Epithelial cell of esophagus (primary cell): ENCODE results near the gene SLC4A9.

ENCODE experiments used
- DNase-seq: peaks from one replicate; pipeline ENCODE4 v3.0.0; 2010; ENCODE audit warnings: low read depth
- H3K4me3 ChIP-seq: 2 replicates; pipeline ENCODE4 v1.5.1; 2011; ENCODE audit warnings: mild to moderate bottlenecking, low read length, control low read depth
- TF ChIP-seq, protein P1 (sequence below): IDR thresholded peaks from 2 replicates; pipeline ENCODE4 v1.5.1; 2011; ENCODE audit warnings: low read depth, mild to moderate bottlenecking, low read length, control low read depth, inconsistent platforms; ENCODE audit not compliant: insufficient read depth; ENCODE audit errors: missing control alignments

SLC4A9 gene

DNA sequence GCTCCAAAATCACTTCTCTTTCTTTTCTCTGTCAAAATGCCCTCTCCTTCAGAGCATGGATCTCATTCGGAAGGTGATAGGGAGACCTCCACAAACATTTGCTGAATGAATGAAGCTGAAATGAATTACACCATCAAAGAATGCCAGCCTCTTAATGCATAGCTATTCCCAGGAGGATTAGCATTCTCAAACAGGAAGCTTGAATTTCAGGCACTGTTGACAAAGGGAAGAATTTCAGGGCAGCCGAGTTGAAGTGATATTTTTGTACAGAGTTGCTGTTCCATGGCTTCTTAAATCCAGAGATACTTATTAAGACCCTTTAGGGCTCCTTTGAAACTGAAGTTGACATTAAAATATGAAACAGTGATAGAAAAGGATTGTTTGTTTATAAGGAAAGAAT, 32.4 kb upstream of the SLC4A9 start:
- DNase-seq: no peak
- TF ChIP-seq, protein P1, sequence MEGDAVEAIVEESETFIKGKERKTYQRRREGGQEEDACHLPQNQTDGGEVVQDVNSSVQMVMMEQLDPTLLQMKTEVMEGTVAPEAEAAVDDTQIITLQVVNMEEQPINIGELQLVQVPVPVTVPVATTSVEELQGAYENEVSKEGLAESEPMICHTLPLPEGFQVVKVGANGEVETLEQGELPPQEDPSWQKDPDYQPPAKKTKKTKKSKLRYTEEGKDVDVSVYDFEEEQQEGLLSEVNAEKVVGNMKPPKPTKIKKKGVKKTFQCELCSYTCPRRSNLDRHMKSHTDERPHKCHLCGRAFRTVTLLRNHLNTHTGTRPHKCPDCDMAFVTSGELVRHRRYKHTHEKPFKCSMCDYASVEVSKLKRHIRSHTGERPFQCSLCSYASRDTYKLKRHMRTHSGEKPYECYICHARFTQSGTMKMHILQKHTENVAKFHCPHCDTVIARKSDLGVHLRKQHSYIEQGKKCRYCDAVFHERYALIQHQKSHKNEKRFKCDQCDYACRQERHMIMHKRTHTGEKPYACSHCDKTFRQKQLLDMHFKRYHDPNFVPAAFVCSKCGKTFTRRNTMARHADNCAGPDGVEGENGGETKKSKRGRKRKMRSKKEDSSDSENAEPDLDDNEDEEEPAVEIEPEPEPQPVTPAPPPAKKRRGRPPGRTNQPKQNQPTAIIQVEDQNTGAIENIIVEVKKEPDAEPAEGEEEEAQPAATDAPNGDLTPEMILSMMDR: no peak
- no peak overlapping the region for H3K4me3 ChIP-seq

DNA sequence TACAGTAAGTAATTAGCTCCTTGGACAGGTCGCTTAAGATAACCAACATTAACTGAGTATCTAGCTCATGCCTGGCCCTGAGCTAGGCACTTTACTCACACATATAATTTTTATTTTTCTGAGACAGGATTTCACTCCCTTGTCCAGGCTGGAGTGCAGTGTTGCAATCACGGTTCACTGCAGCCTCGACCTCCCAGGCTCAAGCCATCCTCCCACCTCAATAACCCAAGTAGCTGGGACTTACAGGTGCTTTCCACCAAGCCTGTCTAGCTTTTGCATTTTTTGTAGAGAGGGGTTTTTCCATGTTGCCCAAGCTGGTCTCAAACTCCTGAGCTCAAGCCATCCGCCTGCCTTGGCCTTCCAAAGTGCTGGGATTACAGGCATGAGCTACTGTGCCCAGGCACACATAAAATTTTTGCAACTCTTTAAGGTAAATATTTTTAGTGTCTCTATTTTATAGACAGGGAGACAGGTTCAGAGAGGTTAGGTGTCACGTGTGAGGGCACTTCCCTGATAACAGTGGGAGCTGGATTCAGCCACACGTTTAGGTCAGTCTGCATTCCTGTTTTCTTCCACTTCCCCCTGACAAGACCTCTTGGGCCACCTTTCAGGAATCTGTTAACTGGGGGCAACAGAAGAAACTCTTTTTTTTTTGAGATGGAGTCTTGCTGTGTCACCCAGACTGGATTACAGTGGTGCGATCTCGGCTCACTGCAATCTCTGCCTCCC, 31.8 kb upstream of the SLC4A9 start:
- TF ChIP-seq, protein P1: no peak
- DNase-seq: no peak
- no peak overlapping the region for H3K4me3 ChIP-seq

DNA sequence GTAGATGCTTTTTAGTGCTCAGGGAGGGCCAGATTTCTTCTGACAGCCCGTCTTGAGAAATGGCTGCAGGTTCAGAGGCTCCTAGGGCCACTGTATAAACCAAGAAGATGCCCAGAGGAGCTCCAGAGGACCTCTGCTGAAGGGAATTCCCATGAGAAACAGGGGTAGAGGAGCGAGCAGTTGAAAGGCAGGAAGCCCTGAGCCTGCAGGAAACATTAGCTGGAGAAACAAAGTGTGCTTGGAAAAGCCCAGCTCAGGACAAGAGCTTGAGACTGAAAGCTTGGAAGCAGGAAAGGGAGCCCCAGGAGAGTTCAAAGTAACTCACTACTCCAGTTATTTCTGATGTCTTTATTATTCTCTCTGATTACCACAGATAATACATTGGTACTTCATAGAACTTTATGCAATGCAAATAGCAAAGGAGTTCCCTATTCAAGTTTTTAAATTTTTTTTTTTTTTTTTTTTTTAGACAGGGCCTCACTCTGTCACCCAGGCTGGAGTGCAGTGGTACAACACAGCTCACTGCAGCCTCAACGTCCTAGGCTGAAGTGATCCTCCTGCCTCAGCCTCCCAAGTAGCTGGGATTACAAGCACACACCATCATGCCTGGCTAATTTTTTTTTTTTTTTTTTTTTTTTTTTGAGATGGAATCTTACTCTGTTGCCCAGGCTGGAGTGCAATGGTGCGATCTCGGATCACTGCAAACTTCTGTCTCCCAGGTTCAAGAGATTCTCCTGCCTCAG, 30.1 kb upstream of the SLC4A9 start:
- no peak for DNase-seq
- TF ChIP-seq, protein P1: no peak
- H3K4me3 ChIP-seq: no peak overlapping the region

DNA sequence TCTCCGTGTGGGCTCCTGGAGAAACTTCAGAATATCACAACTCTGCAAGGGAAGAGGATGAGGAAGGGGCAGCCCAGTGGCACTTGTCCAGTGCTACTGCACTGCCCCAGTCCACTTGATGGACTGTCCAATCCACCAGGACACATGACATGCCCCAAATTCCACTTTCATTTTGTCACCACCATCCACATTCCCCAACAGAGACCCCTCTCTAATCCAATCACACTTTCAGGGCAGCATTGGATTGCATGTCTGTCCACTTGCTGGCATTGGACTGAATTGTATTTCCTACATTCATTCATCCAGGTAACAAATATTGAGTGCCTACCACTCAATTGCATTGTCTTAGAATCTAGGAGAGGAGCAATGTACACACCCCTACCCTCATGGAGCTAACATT, 28.4 kb upstream of the SLC4A9 start:
- no peak for DNase-seq
- TF ChIP-seq, protein P1: no peak
- H3K4me3 ChIP-seq: no peak overlapping the region

DNA sequence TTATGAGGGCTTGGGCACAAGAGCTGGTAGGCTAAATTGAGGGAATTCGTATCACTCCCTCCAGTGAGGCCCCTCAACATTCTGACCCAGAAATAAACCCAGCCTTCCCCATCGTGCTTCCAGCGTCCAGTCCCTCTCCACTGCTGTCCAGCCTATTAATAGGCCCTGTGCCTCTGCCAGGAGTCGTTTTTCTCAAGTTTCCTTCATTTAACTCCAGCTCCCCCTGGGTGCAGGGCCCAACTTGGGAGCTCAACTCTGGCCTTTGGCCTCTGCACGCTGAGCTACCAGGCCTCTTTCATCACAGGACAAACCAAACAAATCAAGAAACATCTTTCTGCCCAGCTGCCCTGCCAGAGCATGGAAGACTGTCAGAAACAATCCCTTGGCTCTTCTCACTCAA, 23.6 kb upstream of the SLC4A9 start:
- no peak overlapping the region for H3K4me3 ChIP-seq
- TF ChIP-seq, protein P1: no peak
- no peak for DNase-seq

DNA sequence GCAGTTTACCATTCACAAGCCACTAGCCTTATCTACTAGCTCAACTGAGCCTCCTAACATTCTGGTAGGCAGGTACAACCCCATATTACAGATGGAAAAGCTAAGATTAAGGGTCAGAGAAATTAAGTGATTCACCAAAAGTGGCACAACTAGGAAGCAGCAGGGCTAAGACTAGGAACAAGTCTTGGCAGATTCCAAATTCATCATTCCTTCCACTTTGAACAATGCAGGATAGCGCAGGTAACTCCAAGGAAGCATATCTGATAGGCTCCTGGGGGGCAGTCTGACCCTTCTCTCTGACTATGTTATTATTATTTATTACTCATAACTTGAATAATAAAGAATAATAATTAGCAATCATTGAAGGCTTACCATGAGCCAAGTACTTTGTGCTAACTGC, 22.1 kb upstream of the SLC4A9 start:
- no peak overlapping the region for H3K4me3 ChIP-seq
- DNase-seq: peak; percentile 81
- TF ChIP-seq, protein P1: no peak
